ENCODE data around the gene PLEKHJ1. TPM values are rescaled to one million over a fixed set of nuclear protein-coding genes. Genes with fewer than 3 reads are reported as not detected.
A peak's percentile ranks its signal among the peaks of the same experiment; 100 is the strongest.

The PLEKHJ1 gene
- total and polyA plus RNA-seq, 2 of the 13 experiments (the other 11 are each of a cell fraction or from before 2014, with no cell fraction given), result 70.5 to 130 TPM

DNA sequence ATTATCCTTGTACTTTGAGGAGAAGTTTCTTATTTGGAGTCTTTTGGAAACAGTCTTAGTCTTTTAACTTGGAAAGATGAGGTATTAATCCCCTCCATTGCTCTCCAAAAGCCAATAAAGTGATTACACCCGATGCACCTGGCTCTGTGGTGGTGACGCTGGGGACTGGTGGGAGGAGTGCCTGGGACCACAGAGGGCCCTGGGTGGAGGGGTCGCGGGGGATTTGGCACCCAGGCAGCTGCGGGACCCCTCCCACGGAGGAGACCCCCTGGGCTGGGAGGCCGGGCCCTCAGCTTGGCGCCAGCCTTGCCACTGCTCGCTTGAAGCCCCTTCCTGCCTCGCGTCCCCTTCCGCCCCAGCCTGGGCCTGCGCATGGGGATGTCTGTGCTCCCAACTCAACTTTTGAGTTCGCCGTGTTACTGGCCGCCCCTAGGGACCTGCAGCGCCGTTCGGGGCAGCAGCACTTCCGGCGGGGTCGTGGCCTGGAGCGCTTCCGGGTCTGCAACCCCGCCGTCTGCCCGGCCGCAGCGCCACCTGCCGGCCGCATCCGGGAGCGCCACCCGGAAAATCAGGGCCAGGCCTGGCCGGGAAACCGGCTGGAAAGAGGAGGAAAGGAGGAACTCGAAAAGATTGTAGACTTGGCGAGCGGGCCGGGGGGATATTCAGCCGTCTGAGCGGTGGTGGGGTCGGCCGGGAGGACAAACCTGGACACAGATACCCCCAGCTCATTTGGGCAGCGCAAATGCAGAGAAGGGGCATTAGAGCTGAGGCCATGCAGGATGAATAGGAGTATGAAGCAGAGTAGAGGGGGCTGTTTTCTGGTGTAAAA is 37.4 kb upstream of the PLEKHJ1 start (continued):
- TF ChIP-seq NFAT5 (CRISPR knock-in tag; IDR thresholded peaks at IDR 0.05), result no peak
- no peak for TF ChIP-seq CEBPB (IDR thresholded peaks at IDR 0.05; ENCODE audit: borderline replicate concordance, low read depth, low read length)
- no peak for TF ChIP-seq PRDM4 (CRISPR knock-in tag; IDR thresholded peaks at IDR 0.05; ENCODE audit: borderline replicate concordance)
- TF ChIP-seq ZNF616 (CRISPR knock-in tag; IDR thresholded peaks at IDR 0.05; ENCODE audit: low read depth), result 0 out of 2 replicates have a peak, but pooled peaks have one; percentile 29
- no peak for TF ChIP-seq NFE2L1 (CRISPR knock-in tag; IDR thresholded peaks at IDR 0.05; ENCODE audit: borderline replicate concordance)
- TF ChIP-seq SOX6 (IDR thresholded peaks at IDR 0.05), result no peak
- 0 out of 2 replicates have a peak, but pooled peaks have one; percentile 67 for TF ChIP-seq SOX6 (CRISPR knock-in tag; IDR thresholded peaks at IDR 0.05)
- peak; percentile 38; the same call in 1 of the 2 replicates for TF ChIP-seq ZBTB2 (CRISPR knock-in tag; IDR thresholded peaks at IDR 0.05; ENCODE audit: low read depth)
- peak; percentile 60 for TF ChIP-seq ZNF564 (CRISPR knock-in tag; IDR thresholded peaks at IDR 0.05)
- peak in 1 of 2 experiments; percentile 75; a peak in 1 of 4 replicates for TF ChIP-seq KLF16 (CRISPR knock-in tag; IDR thresholded peaks at IDR 0.05)
- TF ChIP-seq TEAD3 (CRISPR knock-in tag; optimal IDR thresholded peaks at IDR 0.05; ENCODE audit: borderline replicate concordance), result peak; percentile 56
- TF ChIP-seq ZNF607 (CRISPR knock-in tag; IDR thresholded peaks at IDR 0.05; ENCODE audit: borderline replicate concordance), result peak; percentile 35; the same call in 1 of the 2 replicates
- TF ChIP-seq SMC3 (IDR thresholded peaks at IDR 0.05; ENCODE audit: low read length), result peak; percentile 41; the same call in 1 of the 2 replicates
- TF ChIP-seq ZNF20 (CRISPR knock-in tag; IDR thresholded peaks at IDR 0.05), result no peak
- 0 out of 2 replicates have a peak, but pooled peaks have one; percentile 78 for TF ChIP-seq ZNF33B (CRISPR knock-in tag; IDR thresholded peaks at IDR 0.05)
- TF ChIP-seq REL (CRISPR knock-in tag; conservative IDR thresholded peaks at IDR 0.05), result 0 out of 2 replicates have a peak, but pooled peaks have one; percentile 25
- TF ChIP-seq NR2F2 (IDR thresholded peaks at IDR 0.05; ENCODE audit: borderline replicate concordance, low read depth), result peak; percentile 36; the same call in 1 of the 2 replicates
- TF ChIP-seq PAF1 (CRISPR knock-in tag; IDR thresholded peaks at IDR 0.05), result peak; percentile 96
- TF ChIP-seq ZNF670 (CRISPR knock-in tag; IDR thresholded peaks at IDR 0.05; ENCODE audit: borderline replicate concordance), result peak; percentile 64; the same call in 1 of the 2 replicates
